HCT116 (cell line): Measurements from ENCODE around the gene RILPL2. TPM values are rescaled to one million over a fixed set of nuclear protein-coding genes. Genes with fewer than 3 reads are reported as not detected.

ENCODE experiments used
- ATAC-seq: fragments of 200-7000 bp; cut with Tn5 transposase; 2 replicates; pipeline ENCODE4 v1.9.1; 2020; ENCODE audit warnings: mild to moderate bottlenecking, moderate library complexity
- BruUV-seq: library from RNA; stranded (reverse); fragments of 400-500 nt; replicated peaks from 2 replicates; lab custom pipeline; 2021; lab: Mats Ljungman, UMichigan
- CTCF ChIA-PET: fragments of 300-600 bp; sonication (Branson Sonifier 250); formaldehyde crosslinking; loops from one replicate; lab custom pipeline; 2021; ENCODE audit warnings: antibody characterized with exemption; lab: Charles Lee
- POLR2A ChIA-PET: fragments of 300-600, 350-600 bp; sonication (Branson Sonifier 250); formaldehyde crosslinking; loops from one replicate; lab custom pipeline; 2021; ENCODE audit warnings: antibody characterized with exemption; lab: Charles Lee
- RAD21 ChIA-PET, 2 experiments: fragments of 300-600 bp; sonication (Branson Sonifier 250); formaldehyde crosslinking; loops; one replicate each; lab custom pipeline; 2023; ENCODE audit warnings: low total read pairs in 2 of 2; ENCODE audit not compliant: uncharacterized antibody in 2 of 2, unreplicated experiment in 2 of 2, low non-redundant PET in 1 of 2; lab: Charles Lee
- DNase-seq: peaks from one replicate; pipeline ENCODE4 v3.0.0-alpha.2; 2010; ENCODE audit warnings: low read depth, low spot score
- H2AFZ ChIP-seq: fragments of 200-600 bp; shearing (Covaris generic), sonication (generic); 2 replicates; pipeline ENCODE4 v1.6.1; 2017; ENCODE audit warnings: low read depth, mixed run types, mixed read lengths, antibody characterized with exemption, low read length; ENCODE audit not compliant: poor library complexity, severe bottlenecking
- H3K27ac ChIP-seq: 2 replicates; pipeline ENCODE4 v1.5.1; 2012; ENCODE audit warnings: low read depth, low read length
- H3K27me3 ChIP-seq: fragments of 200-600 bp; sonication (generic); 2 replicates; pipeline ENCODE4 v1.6.1; 2016; ENCODE audit warnings: mixed run types, low read length, mixed read lengths; ENCODE audit not compliant: insufficient read depth
- H3K36me3 ChIP-seq, 2 experiments: fragments of 200-500 bp in 1 of 2; fragments of 200-600 bp in 1 of 2; sonication (Bioruptor generic) in 1 of 2; sonication (generic) in 1 of 2; 2 replicates each; pipeline versions ENCODE4 v1.5.1 to v1.6.1; 2014 to 2016; ENCODE audit warnings: low read length in 2 of 2, inconsistent platforms in 1 of 2, mixed read lengths in 1 of 2, mixed run types in 1 of 2; ENCODE audit not compliant: insufficient read depth in 2 of 2, control insufficient read depth in 1 of 2
- H3K4me1 ChIP-seq, 2 experiments: fragments of 200-600 bp in 1 of 2; sonication (generic) in 1 of 2; 2 replicates each; pipeline versions ENCODE4 v1.5.1 to v1.6.1; 2012 to 2017; ENCODE audit warnings: low read length in 2 of 2, inconsistent platforms in 1 of 2, mild to moderate bottlenecking in 1 of 2, mixed read lengths in 1 of 2, mixed run types in 1 of 2, moderate library complexity in 1 of 2; ENCODE audit not compliant: insufficient read depth in 2 of 2, control insufficient read depth in 1 of 2
- H3K4me2 ChIP-seq: fragments of 200-600 bp; sonication (generic); 2 replicates; pipeline ENCODE4 v1.6.1; 2017; ENCODE audit warnings: mixed run types, low read length, mixed read lengths
- H3K4me3 ChIP-seq, 2 experiments: fragments of 200-600 bp in 1 of 2; sonication (generic) in 1 of 2; replicated peaks in 1 of 2; 2 replicates each; pipeline ENCODE4 v1.5.1; 2011 to 2016; ENCODE audit warnings: low read length in 2 of 2, control low read depth in 1 of 2, low read depth in 1 of 2, mild to moderate bottlenecking in 1 of 2, mixed read lengths in 1 of 2, mixed run types in 1 of 2
- H3K79me2 ChIP-seq: fragments of 200-600 bp; sonication (generic); 2 replicates; pipeline ENCODE4 v1.6.1; 2017; ENCODE audit warnings: mild to moderate bottlenecking, mixed run types, low read length, moderate library complexity, mixed read lengths; ENCODE audit not compliant: insufficient read depth
- H3K9ac ChIP-seq: fragments of 200-600 bp; sonication (generic); 2 replicates; pipeline ENCODE4 v1.6.1; 2016; ENCODE audit warnings: low read length, mixed read lengths
- H3K9me2 ChIP-seq: fragments of 200-600 bp; sonication (generic), shearing (Covaris generic); 2 replicates; pipeline ENCODE4 v1.6.1; 2017; ENCODE audit warnings: mixed run types, mild to moderate bottlenecking, moderate library complexity; ENCODE audit not compliant: insufficient read depth
- H3K9me3 ChIP-seq, 2 experiments: fragments of 200-500 bp in 1 of 2; fragments of 200-600 bp in 1 of 2; sonication (Bioruptor generic) in 1 of 2; sonication (generic) in 1 of 2; 2 replicates each; pipeline ENCODE4 v1.6.1; 2014 to 2017; ENCODE audit warnings: low read length in 2 of 2, mixed read lengths in 2 of 2, inconsistent platforms in 1 of 2, low read depth in 1 of 2, mild to moderate bottlenecking in 1 of 2, mixed run types in 1 of 2, moderate library complexity in 1 of 2; ENCODE audit not compliant: control insufficient read depth in 1 of 2, insufficient read depth in 1 of 2
- H4K20me1 ChIP-seq: fragments of 200-600 bp; sonication (generic), shearing (Covaris generic); 2 replicates; pipeline ENCODE4 v1.6.1; 2017; ENCODE audit warnings: mixed run types, mild to moderate bottlenecking, moderate library complexity; ENCODE audit not compliant: insufficient read depth
- ATF3 ChIP-seq: IDR thresholded peaks from 2 replicates; pipeline ENCODE4 v1.6.1; 2012
- ELF1 ChIP-seq: IDR thresholded peaks from 2 replicates; pipeline ENCODE4 v1.6.1; 2012; ENCODE audit warnings: low read depth, borderline replicate concordance
- EZH2 ChIP-seq: fragments of 200-600 bp; sonication (generic); IDR thresholded peaks from 2 replicates; pipeline ENCODE4 v1.6.1; 2017; ENCODE audit warnings: antibody characterized with exemption, mixed run types
- EZH2phosphoT487 ChIP-seq: fragments of 200-600 bp; IDR thresholded peaks from 2 replicates; pipeline ENCODE4 v1.6.1; 2018; ENCODE audit warnings: antibody characterized with exemption, borderline replicate concordance
- FOSL1 ChIP-seq: IDR thresholded peaks from 2 replicates; pipeline ENCODE4 v1.6.1; 2012; ENCODE audit warnings: low read depth
- JUND ChIP-seq: IDR thresholded peaks from 2 replicates; pipeline ENCODE4 v1.6.1; 2012
- POLR2AphosphoS5 ChIP-seq: IDR thresholded peaks from 2 replicates; pipeline ENCODE4 v1.6.1; 2011; ENCODE audit warnings: mild to moderate bottlenecking, low read depth, low read length, moderate library complexity
- SIN3A ChIP-seq: IDR thresholded peaks from 2 replicates; pipeline ENCODE4 v1.6.1; 2012; ENCODE audit warnings: low read depth
- TCF7L2 ChIP-seq: IDR thresholded peaks from 2 replicates; pipeline ENCODE4 v1.7.0; 2011; ENCODE audit warnings: borderline replicate concordance, inconsistent platforms; ENCODE audit not compliant: insufficient read depth, insufficient read length; ENCODE audit errors: extremely low read depth
- ZBTB33 ChIP-seq: IDR thresholded peaks from 2 replicates; pipeline ENCODE4 v1.6.1; 2011; ENCODE audit warnings: mild to moderate bottlenecking, low read length, moderate library complexity; ENCODE audit not compliant: insufficient replicate concordance; ENCODE audit errors: extremely low read depth
- ZFX ChIP-seq: fragments of 450-650 bp; IDR thresholded peaks from 2 replicates; pipeline ENCODE4 v1.6.1; 2017
- intact Hi-C: fragments of 100-400 bp; cut with micrococcal nuclease; formaldehyde crosslinking; loops from 2 replicates; pipeline ENCODE4 v1.10.0; 2022
- total RNA-seq: library from RNA; stranded (reverse); gene quantifications from one replicate; pipeline ENCODE4 v1.2.1, GENCODE V29; 2021; ENCODE audit not compliant: unreplicated experiment
- TF ChIP-seq, protein P1 (sequence below): IDR thresholded peaks from 2 replicates; pipeline ENCODE4 v1.6.1; 2012; ENCODE audit warnings: low read depth
- TF ChIP-seq, protein P2 (sequence below): IDR thresholded peaks from 2 replicates; pipeline ENCODE4 v1.6.1; 2012

The RILPL2 gene
- total RNA-seq, 1 experiment from 2014 or later = 2.3 TPM

DNA sequence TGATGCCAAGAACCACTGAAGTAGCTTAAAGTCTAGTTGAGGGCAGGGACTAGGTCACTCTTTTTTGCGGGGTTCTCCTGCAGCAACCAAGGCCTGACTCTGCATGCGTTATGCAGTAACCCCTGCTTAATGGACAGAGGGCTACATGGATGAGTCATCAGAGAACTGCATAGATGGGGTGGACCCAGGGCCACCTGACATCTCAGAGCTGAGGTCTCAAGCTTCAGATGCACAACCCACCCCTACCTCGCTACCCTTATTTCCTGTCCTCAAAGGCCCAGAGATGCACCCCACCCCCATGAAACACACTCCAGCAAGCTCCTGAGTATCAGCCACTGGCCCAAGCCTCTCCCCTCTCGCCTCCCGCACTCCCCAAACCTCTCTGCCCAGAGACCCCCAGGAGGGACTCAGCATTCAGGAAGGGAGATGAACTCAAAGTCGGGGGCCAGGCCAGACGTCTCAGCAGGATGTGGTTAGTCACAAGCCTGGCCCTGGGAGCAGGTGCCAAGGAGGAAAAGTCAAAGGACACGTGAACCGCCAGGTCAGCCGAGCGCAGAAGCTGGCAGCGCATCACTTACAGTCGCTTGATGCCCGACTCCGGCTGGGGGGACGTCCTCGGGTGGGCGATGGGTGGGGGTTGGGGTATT, 47.2 kb upstream of the RILPL2 start:
- H3K4me1 ChIP-seq = no peaks in the 10 kb centered on the region

More for the DNA sequence above, 47.2 kb upstream of the RILPL2 start:
- Histone ChIP-seq H3K27me3 (no peaks in the 10 kb centered on the region), H3K9ac (no peak overlapping the region), H2AFZ (no peak overlapping the region), H3K27ac (no peak overlapping the region), H3K4me2 (no peak overlapping the region), H3K9me3 (no peaks in the 10 kb centered on the region), H4K20me1 (no peaks in the 10 kb centered on the region), H3K79me2 (no peaks in the 10 kb centered on the region), H3K36me3 (no peaks in the 10 kb centered on the region), H3K4me3 (no peak overlapping the region), H3K9me2 (no peaks in the 10 kb centered on the region)
- ATAC-seq (peak; percentile 18; the same call in 1 of the 2 replicates), DNase-seq (no peak)
- ChIA-PET RAD21 (no interaction called here), CTCF (no interaction called here), POLR2A (no interaction called here)
- TF ChIP-seq FOSL1 (no peak), POLR2AphosphoS5 (no peak), ELF1 (no peak), ZFX (no peak), JUND (no peak), ATF3 (no peak), SIN3A (no peak), TCF7L2 (no peak), EZH2phosphoT487 (no peak), ZBTB33 (no peak), EZH2 (no peak)
- TF ChIP-seq, protein P1, sequence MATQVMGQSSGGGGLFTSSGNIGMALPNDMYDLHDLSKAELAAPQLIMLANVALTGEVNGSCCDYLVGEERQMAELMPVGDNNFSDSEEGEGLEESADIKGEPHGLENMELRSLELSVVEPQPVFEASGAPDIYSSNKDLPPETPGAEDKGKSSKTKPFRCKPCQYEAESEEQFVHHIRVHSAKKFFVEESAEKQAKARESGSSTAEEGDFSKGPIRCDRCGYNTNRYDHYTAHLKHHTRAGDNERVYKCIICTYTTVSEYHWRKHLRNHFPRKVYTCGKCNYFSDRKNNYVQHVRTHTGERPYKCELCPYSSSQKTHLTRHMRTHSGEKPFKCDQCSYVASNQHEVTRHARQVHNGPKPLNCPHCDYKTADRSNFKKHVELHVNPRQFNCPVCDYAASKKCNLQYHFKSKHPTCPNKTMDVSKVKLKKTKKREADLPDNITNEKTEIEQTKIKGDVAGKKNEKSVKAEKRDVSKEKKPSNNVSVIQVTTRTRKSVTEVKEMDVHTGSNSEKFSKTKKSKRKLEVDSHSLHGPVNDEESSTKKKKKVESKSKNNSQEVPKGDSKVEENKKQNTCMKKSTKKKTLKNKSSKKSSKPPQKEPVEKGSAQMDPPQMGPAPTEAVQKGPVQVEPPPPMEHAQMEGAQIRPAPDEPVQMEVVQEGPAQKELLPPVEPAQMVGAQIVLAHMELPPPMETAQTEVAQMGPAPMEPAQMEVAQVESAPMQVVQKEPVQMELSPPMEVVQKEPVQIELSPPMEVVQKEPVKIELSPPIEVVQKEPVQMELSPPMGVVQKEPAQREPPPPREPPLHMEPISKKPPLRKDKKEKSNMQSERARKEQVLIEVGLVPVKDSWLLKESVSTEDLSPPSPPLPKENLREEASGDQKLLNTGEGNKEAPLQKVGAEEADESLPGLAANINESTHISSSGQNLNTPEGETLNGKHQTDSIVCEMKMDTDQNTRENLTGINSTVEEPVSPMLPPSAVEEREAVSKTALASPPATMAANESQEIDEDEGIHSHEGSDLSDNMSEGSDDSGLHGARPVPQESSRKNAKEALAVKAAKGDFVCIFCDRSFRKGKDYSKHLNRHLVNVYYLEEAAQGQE = no peak
- TF ChIP-seq, protein P2, sequence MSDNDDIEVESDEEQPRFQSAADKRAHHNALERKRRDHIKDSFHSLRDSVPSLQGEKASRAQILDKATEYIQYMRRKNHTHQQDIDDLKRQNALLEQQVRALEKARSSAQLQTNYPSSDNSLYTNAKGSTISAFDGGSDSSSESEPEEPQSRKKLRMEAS = no peak
- no TSS peak for BruUV-seq
- intact Hi-C loops = no loop called here
